Mucosa of rectum (tissue), 2 donors: Measurements from ENCODE around the gene ALK.

ENCODE experiments used
- H3K27ac ChIP-seq, 2 donors: one replicate each; pipeline ENCODE4 v1.7.0; 2013; ENCODE audit warnings: inconsistent platforms in 2 of 2, low read depth in 2 of 2, low read length in 2 of 2
- H3K27me3 ChIP-seq, 2 donors: one replicate each; pipeline ENCODE4 v1.7.0; 2013; ENCODE audit warnings: low read length in 2 of 2; ENCODE audit not compliant: control insufficient read depth in 2 of 2, insufficient read depth in 2 of 2
- H3K36me3 ChIP-seq, 2 donors: one replicate each; pipeline ENCODE4 v1.7.0; 2013; ENCODE audit warnings: low read length in 2 of 2; ENCODE audit not compliant: control insufficient read depth in 2 of 2, insufficient read depth in 2 of 2
- H3K4me1 ChIP-seq, 2 donors: one replicate each; pipeline ENCODE4 v1.7.0; 2013; ENCODE audit warnings: low read length in 2 of 2, mild to moderate bottlenecking in 1 of 2; ENCODE audit not compliant: control insufficient read depth in 2 of 2, insufficient read depth in 2 of 2
- H3K4me3 ChIP-seq, 2 donors: one replicate each; pipeline ENCODE4 v1.7.0; 2013; ENCODE audit warnings: low read length in 2 of 2
- H3K9ac ChIP-seq, 2 donors: one replicate each; pipeline ENCODE4 v1.7.0; 2013; ENCODE audit warnings: low read length in 2 of 2, low read depth in 1 of 2, mild to moderate bottlenecking in 1 of 2
- H3K9me3 ChIP-seq, 2 donors: one replicate each; pipeline ENCODE4 v1.7.0; 2013; ENCODE audit warnings: low read length in 2 of 2; ENCODE audit not compliant: control insufficient read depth in 2 of 2
- donor health status: healthy.
- donor health status: Normal muscosa, but diverticular disease.

Gene ALK

DNA sequence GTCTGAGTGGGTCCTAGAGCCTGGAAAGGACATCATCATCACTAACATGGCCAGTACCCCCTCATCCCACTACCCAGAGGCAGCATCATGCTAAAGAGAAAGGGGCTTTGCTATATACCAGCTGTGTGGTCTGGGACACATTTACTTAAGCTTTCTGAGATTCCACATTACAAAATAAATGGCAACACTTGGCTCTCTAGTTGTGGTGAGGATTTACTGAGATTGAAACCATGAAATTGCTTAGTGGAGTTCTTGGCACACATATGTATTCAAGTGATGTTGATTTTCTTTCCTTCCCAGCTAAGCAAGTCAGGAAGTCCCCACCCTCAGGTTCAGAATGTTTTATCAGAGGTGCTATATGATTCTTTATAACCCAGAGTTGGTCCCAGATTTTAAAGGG lies 444.2 kb downstream of the ALK start:
- no peaks in the 10 kb centered on the region for H3K4me1 ChIP-seq
- no peak overlapping the region for H3K9ac ChIP-seq
- H3K36me3 ChIP-seq, result no peaks in the 10 kb centered on the region
- no peaks in the 10 kb centered on the region for H3K27me3 ChIP-seq
- H3K4me3 ChIP-seq, result no peak overlapping the region
- H3K9me3 ChIP-seq, result no peaks in the 10 kb centered on the region
- no peak overlapping the region for H3K27ac ChIP-seq

DNA sequence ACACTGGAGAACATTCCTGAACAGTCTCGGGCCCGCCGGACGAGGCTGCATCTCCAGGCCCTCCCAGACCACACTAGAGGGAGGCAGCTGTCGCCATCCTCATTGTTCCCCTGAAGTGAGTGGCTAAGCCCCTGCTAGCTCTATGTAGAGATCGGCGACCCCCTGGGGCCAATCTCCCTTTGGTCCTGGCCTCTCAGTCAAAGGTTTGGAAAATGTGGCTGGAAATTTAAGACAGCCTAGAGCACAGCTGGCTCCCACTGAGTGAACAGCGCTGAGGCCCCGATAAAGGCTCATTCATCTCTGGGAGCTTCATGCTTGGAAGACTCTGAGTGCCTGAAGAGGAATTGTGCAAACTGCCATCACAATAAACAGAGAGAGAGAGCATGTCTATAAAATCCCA lies 445.9 kb downstream of the ALK start:
- no peaks in the 10 kb centered on the region for H3K4me1 ChIP-seq
- H3K9ac ChIP-seq, result no peak overlapping the region
- no peaks in the 10 kb centered on the region for H3K36me3 ChIP-seq
- H3K27me3 ChIP-seq, result no peaks in the 10 kb centered on the region
- no peak overlapping the region for H3K4me3 ChIP-seq
- no peak overlapping the region for H3K27ac ChIP-seq
- H3K9me3 ChIP-seq, result no peaks in the 10 kb centered on the region

DNA sequence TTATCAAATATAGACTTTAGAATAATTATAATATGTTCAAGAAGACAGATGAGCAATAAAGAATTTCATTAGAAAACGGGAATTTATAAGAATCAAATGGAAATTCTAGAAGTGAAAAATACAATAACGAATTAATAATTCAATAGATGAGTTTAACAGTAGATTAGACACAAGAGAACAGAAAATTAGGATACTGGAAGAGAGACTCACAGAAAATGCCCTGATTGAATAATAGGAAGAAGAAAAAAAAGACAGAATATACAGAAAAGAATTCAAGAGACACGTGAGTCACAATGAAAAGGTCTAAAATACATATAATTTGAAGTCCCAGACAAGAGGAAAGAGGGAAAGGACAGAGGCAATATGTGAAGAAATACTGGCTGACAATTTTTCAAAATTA lies 451.4 kb downstream of the ALK start:
- H3K9me3 ChIP-seq, result no peaks in the 10 kb centered on the region
- H3K36me3 ChIP-seq, result no peaks in the 10 kb centered on the region
- H3K4me3 ChIP-seq, result no peak overlapping the region
- no peaks in the 10 kb centered on the region for H3K4me1 ChIP-seq
- H3K27ac ChIP-seq, result no peak overlapping the region
- H3K9ac ChIP-seq, result no peak overlapping the region
- no peaks in the 10 kb centered on the region for H3K27me3 ChIP-seq

DNA sequence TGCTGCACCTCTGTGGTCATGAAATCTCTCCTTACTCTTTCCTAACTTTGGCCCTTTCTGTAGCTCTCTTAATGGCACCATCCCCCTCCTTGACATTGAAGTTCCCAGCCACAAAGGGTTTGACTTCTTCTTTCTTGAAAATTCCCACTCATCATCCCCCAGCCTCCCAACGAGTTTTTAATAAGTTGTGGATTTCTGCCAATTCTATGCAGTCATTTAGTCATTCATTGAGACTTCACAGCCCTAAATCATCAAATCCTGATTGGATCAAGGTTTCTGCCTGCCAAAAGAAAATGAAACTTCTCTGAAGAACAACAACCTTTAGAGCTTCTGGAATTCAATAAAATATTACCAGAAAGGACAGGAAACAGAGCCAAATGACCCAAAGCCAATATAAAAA lies 451.9 kb downstream of the ALK start:
- no peak overlapping the region for H3K9ac ChIP-seq
- no peaks in the 10 kb centered on the region for H3K27me3 ChIP-seq
- H3K9me3 ChIP-seq, result no peaks in the 10 kb centered on the region
- no peaks in the 10 kb centered on the region for H3K4me1 ChIP-seq
- no peaks in the 10 kb centered on the region for H3K36me3 ChIP-seq
- H3K27ac ChIP-seq, result no peak overlapping the region
- H3K4me3 ChIP-seq, result no peak overlapping the region

DNA sequence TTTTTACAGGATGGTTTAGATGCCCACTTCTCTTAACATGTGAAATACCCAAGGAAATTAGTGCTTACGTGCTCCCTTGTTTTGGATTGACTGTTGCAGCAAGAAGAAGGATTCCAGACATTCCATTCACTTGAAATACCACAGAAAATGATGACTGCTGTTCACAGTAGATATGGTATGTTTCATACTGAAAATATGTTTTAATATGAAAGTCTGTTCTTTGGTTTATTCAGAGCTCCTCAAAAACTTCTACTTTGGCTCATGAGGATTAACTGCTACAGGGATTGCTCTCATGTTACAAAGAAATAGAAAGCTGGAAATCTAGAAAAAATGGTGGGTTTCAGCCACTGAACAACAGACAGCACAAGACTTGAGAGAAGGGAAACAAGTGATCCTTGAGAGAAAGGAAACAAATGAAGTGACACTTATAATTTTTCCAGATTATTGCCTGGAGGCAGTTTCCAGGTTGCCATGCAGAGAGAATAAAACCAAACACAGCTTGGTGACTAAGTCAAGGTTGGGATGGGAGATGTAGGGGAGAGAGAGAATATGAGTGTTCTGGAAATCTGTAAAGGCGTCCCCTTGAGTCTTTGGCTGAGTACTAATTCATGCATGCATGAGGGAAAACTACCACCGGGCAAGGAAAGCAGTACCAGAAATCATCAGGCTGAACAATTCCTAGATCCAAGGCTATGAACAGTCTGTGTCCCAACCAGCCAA lies 458.0 kb downstream of the ALK start:
- no peaks in the 10 kb centered on the region for H3K36me3 ChIP-seq
- H3K27ac ChIP-seq, result no peak overlapping the region
- H3K9me3 ChIP-seq, result no peaks in the 10 kb centered on the region
- H3K9ac ChIP-seq, result no peak overlapping the region
- peaks cover 0 to 4% of the 10 kb centered on the region in 2 donors for H3K4me1 ChIP-seq
- no peak overlapping the region for H3K4me3 ChIP-seq
- H3K27me3 ChIP-seq, result no peaks in the 10 kb centered on the region

DNA sequence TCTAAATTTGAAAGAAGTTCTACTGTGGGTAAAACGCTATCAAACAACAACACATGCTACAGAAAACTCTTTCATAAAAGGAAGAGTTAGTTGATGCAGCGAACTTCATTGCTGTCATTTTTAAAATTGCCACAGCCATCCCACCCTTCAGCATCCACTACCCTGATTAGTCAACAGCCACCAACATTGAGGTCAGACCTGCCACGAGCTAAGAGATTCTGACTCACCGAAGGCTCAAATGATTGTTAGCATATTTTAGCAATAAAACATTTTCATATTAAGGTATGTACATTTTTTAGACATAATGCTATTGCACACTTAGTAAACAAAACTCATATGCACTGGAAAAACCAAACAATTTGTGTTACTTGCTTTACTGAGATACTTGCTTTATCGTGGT lies 459.1 kb downstream of the ALK start:
- Histone ChIP-seq H3K27ac (no peak overlapping the region), H3K27me3 (no peaks in the 10 kb centered on the region), H3K4me1 (peaks cover 0 to 4% of the 10 kb centered on the region in 2 donors), H3K9me3 (no peaks in the 10 kb centered on the region), H3K4me3 (no peak overlapping the region), H3K36me3 (no peaks in the 10 kb centered on the region), H3K9ac (no peak overlapping the region)

DNA sequence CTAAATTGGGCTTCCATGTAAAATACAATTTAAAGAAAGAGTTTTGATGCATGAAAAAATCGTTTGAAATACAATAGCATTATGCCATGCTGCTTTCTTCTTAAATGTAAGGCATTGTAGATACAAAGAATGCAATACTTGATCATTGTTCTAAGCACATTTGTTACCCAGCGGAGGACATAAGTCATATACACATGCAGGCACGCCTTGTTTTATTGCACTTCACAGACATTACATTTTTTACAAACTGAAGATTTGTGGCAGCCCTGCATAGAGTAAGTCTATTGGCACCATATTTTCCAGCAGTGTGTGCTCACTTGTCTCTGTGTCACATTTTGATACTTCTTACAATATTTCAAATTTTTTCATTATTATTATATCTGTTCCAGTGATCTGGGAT lies 461.2 kb downstream of the ALK start:
- Histone ChIP-seq H3K4me1 (peaks cover 0 to 4% of the 10 kb centered on the region in 2 donors), H3K27me3 (no peaks in the 10 kb centered on the region), H3K9ac (no peak overlapping the region), H3K9me3 (no peaks in the 10 kb centered on the region), H3K36me3 (no peaks in the 10 kb centered on the region), H3K27ac (no peak overlapping the region), H3K4me3 (no peak overlapping the region)

DNA sequence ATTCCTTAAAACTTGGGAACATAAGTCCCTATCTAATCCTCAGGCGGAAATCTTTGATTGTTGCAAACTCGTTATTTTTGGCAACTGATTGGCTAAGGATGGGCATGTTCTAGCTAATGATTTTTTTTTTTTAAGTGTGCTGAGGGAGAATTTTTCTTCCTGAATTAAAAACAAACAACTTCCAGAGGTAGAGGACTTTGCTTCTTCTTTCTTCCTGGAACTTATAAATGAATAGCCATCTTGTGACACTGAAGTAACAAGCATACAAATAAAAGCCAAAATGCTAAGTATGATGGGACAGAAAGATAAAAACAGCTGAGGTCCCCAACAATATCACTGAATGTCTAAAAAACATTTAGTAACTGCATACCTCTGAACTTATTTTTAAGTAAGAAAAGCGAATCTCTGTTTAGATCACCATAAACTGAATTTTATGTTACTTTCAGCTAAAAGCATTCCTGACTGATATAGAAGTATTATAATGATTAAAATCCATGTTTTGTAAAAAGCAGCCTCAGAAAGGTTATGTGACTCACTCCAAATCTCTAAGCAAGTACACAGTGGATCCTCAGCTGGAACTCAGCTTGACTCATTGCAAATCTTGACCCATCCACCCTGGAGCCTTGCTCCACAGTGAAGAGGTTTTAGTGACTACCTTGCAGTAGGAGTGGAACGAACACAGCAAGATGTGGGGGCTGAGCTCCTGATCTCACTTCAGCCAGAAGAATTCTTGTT lies 461.8 kb downstream of the ALK start:
- H3K27ac ChIP-seq, result no peak overlapping the region
- H3K4me1 ChIP-seq, result peaks cover 0 to 4% of the 10 kb centered on the region in 2 donors
- H3K4me3 ChIP-seq, result no peak overlapping the region
- H3K9ac ChIP-seq, result no peak overlapping the region
- H3K27me3 ChIP-seq, result no peaks in the 10 kb centered on the region
- no peaks in the 10 kb centered on the region for H3K36me3 ChIP-seq
- no peaks in the 10 kb centered on the region for H3K9me3 ChIP-seq

DNA sequence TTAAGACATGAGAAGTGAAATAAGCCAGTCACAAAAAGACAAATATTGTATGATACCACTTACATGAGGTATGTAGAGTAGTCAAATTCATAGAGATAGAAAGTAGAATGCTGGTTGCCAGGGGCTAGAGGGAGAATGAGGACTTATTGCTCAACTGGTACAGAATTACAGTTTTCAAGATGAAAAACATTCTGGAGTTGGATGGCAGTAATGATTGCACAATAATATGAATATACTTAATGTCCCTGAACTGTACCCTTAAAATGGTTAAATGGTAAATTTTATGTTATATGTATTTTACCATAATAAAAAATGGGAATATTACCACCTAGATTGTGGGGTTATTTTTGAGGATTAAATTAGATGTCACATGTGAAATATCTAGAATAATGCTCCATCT lies 465.0 kb downstream of the ALK start:
- Histone ChIP-seq H3K4me3 (no peak overlapping the region), H3K4me1 (peaks cover 0 to 4% of the 10 kb centered on the region in 2 donors), H3K27ac (no peak overlapping the region), H3K9ac (no peak overlapping the region), H3K36me3 (no peaks in the 10 kb centered on the region), H3K27me3 (no peaks in the 10 kb centered on the region), H3K9me3 (no peaks in the 10 kb centered on the region)

DNA sequence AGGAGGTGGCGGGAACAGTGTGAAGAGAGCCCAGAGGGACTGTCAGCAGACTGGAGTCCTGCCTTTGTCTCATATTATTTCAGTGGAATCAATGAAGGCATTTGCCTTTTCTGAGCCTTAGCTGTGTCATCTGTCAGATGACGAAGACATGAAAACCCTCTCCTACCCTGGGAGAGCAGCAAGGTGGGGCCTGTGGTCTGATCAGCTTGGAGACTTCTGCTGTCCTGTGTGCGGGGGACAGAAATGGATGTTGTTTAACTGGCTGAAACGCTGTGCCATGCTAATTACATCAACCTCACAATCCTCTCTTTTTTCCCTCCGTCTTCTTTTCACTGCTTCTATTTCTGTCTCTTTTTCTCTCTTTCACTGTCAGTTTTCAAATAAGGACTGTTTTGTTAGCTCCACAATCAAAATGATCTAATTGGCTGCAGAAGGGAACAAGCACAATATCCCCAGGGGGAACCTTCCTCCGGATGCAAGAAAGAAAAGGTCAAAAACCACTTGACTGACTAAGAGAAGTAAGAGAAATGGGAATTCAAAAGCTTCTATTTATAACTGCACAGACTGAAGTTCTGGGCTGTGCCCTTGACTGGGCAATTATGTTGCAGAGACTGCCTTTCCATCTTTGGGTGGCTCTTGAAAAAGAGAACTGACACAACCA lies 466.1 kb downstream of the ALK start:
- H3K4me3 ChIP-seq, result no peak overlapping the region
- H3K27me3 ChIP-seq, result no peaks in the 10 kb centered on the region
- H3K9me3 ChIP-seq, result no peaks in the 10 kb centered on the region
- H3K4me1 ChIP-seq, result peaks cover 0 to 4% of the 10 kb centered on the region in 2 donors
- H3K36me3 ChIP-seq, result no peaks in the 10 kb centered on the region
- H3K9ac ChIP-seq, result no peak overlapping the region
- H3K27ac ChIP-seq, result no peak overlapping the region
